Fibroblast of mammary gland (primary cell): ENCODE measurements around the gene LBH.

Source experiments
- DNase-seq: peaks from one replicate; pipeline ENCODE4 v3.0.0-alpha.2; 2010; ENCODE audit warnings: low read depth
- H3K4me3 ChIP-seq: 2 replicates; pipeline ENCODE4 v1.5.1; 2011; ENCODE audit warnings: low read depth, mild to moderate bottlenecking, low read length, moderate library complexity; ENCODE audit not compliant: control insufficient read depth
- TF ChIP-seq, protein P1 (sequence below): conservative IDR thresholded peaks from 2 replicates; pipeline ENCODE4 v1.5.1; 2011; ENCODE audit warnings: low read depth, low read length, inconsistent platforms; ENCODE audit not compliant: control insufficient read depth, insufficient read depth

The LBH gene

DNA sequence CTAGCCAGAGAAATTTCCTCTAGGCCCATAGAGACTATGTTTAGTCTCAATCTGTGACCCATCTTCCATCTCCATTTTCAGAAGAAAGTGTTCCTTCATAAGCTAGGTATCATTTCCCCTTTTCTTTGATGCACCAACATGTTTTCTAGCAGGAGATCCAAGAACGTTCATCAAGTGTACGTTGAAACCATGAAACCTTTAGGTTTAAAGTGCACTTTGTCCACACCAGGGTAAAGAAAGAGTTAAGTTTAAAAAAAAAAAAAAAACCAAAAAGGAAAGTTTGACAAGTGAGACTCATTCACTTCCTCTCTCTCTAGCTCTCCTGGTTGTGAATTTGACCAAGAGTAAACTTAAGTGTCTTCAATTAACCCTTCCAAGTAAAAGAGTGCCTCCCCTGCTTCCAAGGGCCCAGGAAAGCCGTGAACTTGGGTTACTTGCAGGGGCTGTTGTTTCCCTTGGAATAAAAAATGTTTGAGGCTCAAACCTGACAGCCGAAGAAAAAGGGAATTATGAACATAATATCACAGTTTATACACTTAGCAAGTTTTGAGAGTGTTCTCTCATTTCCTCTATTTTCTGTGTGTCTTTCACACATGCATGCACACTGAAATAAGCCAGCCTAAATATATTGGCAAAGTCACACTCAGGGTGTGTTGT lies 56.7 kb downstream of the LBH start:
- TF ChIP-seq, protein P1, sequence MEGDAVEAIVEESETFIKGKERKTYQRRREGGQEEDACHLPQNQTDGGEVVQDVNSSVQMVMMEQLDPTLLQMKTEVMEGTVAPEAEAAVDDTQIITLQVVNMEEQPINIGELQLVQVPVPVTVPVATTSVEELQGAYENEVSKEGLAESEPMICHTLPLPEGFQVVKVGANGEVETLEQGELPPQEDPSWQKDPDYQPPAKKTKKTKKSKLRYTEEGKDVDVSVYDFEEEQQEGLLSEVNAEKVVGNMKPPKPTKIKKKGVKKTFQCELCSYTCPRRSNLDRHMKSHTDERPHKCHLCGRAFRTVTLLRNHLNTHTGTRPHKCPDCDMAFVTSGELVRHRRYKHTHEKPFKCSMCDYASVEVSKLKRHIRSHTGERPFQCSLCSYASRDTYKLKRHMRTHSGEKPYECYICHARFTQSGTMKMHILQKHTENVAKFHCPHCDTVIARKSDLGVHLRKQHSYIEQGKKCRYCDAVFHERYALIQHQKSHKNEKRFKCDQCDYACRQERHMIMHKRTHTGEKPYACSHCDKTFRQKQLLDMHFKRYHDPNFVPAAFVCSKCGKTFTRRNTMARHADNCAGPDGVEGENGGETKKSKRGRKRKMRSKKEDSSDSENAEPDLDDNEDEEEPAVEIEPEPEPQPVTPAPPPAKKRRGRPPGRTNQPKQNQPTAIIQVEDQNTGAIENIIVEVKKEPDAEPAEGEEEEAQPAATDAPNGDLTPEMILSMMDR: no peak
- H3K4me3 ChIP-seq: no peak overlapping the region
- DNase-seq: no peak

DNA sequence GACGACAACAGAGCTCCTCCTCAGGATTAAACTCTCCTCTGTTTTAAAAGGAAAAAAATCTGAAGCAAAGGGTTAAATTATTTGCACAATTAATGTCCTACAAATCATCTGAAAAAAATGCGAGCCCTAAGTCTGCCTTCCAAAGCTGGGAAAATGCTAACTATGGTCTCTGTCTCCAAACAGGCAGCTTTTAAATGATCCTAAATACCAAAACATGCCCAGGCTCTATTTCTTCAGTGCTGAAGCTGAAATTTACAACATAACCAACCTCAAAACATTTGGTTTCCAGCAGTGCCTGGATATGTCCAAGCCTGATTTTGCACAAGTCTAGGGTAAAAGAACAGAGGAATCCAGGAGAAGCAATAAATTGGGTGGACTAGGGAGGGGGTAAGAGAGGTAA lies 57.2 kb downstream of the LBH start:
- TF ChIP-seq, protein P1: no peak
- DNase-seq: no peak
- H3K4me3 ChIP-seq: no peak overlapping the region

DNA sequence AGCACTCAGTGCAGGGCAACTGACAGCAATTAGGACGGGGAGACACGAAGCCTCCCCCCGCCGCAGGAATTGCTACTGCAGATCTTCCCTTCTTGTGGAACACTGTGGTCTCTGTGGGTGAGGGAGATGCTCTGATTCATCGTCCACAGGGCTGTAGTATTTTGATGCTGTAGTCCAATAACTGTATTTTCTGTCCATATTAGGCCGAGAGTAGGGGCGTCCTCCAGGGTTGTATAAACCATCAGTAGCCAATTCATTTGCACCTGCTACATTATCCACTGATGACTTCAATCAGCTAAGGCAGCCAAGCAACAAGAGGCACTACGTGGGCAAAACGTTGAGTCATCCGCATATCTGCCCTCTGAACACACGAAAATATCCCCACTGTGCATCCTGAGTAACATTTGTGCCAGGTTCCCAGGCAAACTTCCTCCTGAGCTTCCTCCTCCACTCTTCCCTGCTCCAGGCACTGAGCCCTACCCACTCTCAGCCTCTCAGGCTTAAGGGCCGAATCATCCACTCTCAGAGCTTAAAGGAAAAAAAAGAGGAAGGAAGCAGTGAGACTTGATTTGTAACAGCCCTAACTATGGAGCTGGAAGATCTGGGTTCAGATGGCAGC lies 62.1 kb downstream of the LBH start:
- no peak overlapping the region for H3K4me3 ChIP-seq
- peak; percentile 68 for DNase-seq
- TF ChIP-seq, protein P1: no peak

DNA sequence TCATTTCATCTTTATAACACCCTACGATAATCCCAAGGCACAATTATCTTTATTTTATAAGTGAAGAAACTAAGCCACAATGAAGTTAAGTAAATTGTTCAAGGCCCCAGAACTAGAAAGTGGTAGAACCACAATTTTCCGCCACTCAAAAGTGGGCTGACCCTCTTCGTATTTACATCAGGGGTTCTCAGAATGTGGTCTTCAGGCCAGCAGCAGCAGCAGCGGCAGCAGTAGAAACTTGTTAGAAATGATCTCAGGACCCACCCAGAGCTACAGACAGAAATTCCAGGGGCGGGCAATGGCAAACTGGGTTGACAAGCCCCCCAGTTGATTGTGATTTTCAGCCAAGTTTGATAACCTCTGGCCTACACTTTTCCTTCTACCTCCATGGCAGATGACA lies 62.8 kb downstream of the LBH start:
- no peak overlapping the region for H3K4me3 ChIP-seq
- no peak for DNase-seq
- TF ChIP-seq, protein P1: no peak

DNA sequence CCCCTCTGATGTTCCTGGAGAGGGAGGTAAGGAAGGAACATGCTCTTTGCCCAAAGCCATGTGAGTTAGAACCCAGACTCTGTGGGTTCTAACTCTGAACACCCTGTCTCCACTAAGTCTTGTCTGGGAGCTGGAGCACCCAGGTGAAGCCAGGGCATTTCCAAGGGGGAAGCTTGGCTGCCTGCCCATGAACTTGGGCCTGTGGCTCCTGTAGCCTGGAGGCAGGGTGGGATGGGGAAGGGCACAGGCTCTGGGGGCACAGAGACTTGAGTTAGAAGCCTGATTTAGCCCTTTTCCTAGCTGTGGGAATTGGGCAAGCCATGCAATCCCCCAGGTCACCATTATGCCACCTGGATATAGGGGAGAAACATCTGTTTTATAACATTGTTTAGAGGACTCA lies 65.2 kb downstream of the LBH start:
- no peak for DNase-seq
- no peak overlapping the region for H3K4me3 ChIP-seq
- TF ChIP-seq, protein P1: no peak

DNA sequence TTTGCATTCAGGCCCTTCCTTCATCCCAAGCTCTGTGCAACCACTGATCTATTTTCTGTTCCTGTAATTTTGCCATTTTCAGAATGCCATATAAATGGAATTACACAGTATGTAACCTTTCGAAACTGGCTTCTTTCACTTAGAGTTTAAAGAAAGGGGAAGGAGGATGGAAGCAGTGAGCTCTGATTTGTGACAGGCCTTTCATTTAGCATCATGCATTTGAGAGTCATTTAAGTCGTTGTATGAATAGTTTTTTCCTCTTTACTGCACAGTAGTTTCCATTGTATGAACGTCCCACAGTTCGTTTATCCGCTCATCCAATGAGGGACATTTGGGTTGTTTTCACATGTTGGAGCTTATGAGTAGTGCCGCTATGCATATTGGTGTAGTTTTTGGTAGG lies 67.0 kb downstream of the LBH start:
- no peak overlapping the region for H3K4me3 ChIP-seq
- TF ChIP-seq, protein P1: no peak
- no peak for DNase-seq
